ENCODE data around the gene WDR48.

DNA sequence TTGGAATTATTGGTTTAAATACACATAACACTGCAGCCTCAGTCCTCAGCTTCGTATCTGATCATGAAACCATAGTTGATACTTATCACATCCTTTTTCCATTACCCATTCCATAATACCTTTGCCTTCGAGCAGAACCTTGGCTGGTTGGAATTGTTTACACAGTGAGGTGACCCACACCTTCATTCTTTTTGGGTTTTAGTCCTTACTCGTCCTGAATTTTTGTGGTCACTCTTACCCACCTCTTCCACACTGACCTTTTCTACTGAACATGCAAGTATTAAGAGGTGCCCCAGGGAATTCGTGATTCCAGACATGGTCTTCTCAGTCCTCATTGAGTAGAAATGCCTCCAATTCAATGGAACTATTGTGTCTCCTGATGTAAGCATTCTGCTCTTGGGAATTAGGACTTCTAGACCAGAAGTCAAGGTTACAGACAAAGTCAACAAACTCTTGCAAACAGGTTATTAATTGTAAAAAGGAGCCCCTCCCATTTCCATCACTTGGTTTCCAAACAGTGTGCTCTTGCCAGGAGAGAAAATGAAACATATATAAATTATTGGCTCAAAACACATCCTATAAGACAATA lies 37.8 kb upstream of the WDR48 start:
- TF ChIP-seq, protein P1, sequence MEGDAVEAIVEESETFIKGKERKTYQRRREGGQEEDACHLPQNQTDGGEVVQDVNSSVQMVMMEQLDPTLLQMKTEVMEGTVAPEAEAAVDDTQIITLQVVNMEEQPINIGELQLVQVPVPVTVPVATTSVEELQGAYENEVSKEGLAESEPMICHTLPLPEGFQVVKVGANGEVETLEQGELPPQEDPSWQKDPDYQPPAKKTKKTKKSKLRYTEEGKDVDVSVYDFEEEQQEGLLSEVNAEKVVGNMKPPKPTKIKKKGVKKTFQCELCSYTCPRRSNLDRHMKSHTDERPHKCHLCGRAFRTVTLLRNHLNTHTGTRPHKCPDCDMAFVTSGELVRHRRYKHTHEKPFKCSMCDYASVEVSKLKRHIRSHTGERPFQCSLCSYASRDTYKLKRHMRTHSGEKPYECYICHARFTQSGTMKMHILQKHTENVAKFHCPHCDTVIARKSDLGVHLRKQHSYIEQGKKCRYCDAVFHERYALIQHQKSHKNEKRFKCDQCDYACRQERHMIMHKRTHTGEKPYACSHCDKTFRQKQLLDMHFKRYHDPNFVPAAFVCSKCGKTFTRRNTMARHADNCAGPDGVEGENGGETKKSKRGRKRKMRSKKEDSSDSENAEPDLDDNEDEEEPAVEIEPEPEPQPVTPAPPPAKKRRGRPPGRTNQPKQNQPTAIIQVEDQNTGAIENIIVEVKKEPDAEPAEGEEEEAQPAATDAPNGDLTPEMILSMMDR (IDR thresholded peaks at IDR 0.05; ENCODE audit: borderline replicate concordance, extremely low read depth, low read length, poor library complexity, severe bottlenecking) = no peak
- no peak for TF ChIP-seq EZH2 (IDR thresholded peaks at IDR 0.05; ENCODE audit: borderline replicate concordance, low read depth, low read length, severe bottlenecking)
